ENCODE results near the gene MOK. TPM values are rescaled to one million over a fixed set of nuclear protein-coding genes. Genes with fewer than 3 reads are reported as not detected.
"Not testable (repeated sequence)": the region's sequence is repeated elsewhere in the genome, so short reads cannot be mapped to it uniquely, and the experiment has no call there.

Gene MOK, protein sequence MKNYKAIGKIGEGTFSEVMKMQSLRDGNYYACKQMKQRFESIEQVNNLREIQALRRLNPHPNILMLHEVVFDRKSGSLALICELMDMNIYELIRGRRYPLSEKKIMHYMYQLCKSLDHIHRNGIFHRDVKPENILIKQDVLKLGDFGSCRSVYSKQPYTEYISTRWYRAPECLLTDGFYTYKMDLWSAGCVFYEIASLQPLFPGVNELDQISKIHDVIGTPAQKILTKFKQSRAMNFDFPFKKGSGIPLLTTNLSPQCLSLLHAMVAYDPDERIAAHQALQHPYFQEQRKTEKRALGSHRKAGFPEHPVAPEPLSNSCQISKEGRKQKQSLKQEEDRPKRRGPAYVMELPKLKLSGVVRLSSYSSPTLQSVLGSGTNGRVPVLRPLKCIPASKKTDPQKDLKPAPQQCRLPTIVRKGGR
- total RNA-seq: 14.2 TPM

DNA sequence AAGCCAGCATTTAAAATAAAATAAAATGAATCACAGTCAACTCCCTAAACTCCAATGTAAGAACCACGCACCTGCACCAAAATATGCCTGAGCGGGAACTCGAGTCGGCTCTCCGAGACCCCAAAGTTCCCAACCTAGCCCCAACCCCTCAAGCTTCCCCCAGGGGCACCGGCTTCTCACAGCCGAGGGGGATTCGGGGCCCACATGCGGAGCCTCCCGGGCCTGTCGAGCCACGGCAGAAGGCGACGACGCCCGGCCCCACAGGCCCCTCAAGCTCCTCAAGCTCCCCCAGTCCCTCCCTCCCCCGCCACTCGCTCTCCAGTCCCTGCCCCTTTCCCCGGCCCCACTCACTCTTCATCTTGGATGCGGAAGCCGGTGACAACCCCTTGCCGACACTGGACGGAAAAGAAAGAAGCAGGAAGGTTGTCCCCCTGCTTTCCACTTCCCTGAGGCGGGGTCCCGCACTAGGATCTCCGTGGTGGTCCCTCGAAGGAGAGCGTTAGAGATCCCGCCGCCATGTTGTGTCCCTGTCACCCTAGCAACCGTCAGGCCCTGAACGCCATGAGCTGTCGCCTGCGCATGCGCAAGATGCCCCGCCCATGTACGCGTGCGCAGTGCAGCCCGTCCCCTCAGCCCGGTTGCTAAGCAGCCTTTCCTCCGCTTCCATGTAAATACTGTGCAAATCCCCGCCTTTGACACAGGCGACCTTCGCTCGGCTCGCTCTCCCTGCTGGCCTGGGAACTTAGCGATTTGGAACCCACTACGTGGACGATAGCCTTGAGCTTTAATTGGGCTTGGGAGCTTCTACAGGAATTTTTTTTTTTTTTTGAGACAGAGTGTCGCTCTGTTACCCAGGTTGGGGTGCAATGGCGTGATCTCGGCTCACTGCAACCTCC lies at the start of gene MOK:
Gene MOK (minus strand): TSS at position 554 of the 896 bp plus-strand sequence. CDS start 196 bp downstream, at position 358.
- Histone ChIP-seq H3K9me3 (no peaks in the 10 kb centered on the region), H3K4me1 (peaks cover 12% of the 10 kb centered on the region), H3K27me3 (no peaks in the 10 kb centered on the region), H3K4me3 (peak within 1 kb of the TSS; percentile 66 to 90), H3K36me3 (no peaks in the 10 kb centered on the region), H3K27ac (no peak within 1 kb of the TSS)
- TF ChIP-seq, protein P1, sequence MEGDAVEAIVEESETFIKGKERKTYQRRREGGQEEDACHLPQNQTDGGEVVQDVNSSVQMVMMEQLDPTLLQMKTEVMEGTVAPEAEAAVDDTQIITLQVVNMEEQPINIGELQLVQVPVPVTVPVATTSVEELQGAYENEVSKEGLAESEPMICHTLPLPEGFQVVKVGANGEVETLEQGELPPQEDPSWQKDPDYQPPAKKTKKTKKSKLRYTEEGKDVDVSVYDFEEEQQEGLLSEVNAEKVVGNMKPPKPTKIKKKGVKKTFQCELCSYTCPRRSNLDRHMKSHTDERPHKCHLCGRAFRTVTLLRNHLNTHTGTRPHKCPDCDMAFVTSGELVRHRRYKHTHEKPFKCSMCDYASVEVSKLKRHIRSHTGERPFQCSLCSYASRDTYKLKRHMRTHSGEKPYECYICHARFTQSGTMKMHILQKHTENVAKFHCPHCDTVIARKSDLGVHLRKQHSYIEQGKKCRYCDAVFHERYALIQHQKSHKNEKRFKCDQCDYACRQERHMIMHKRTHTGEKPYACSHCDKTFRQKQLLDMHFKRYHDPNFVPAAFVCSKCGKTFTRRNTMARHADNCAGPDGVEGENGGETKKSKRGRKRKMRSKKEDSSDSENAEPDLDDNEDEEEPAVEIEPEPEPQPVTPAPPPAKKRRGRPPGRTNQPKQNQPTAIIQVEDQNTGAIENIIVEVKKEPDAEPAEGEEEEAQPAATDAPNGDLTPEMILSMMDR (IDR thresholded peaks at IDR 0.05): peak in 1 of 3 experiments; percentile 16
- TF ChIP-seq POLR2A (IDR thresholded peaks at IDR 0.05) (no peak), POLR2AphosphoS5 (IDR thresholded peaks at IDR 0.05; ENCODE audit: insufficient read depth in 1 of 2, low read depth in 1 of 2) (peak; percentile 62 to 89)
- intact Hi-C loops (cut with DNase I): no loop called here
- peak in 1 of 2 donors; percentile 94 for DNase-seq (ENCODE audit: extremely low spot score in 2 of 2)

DNA sequence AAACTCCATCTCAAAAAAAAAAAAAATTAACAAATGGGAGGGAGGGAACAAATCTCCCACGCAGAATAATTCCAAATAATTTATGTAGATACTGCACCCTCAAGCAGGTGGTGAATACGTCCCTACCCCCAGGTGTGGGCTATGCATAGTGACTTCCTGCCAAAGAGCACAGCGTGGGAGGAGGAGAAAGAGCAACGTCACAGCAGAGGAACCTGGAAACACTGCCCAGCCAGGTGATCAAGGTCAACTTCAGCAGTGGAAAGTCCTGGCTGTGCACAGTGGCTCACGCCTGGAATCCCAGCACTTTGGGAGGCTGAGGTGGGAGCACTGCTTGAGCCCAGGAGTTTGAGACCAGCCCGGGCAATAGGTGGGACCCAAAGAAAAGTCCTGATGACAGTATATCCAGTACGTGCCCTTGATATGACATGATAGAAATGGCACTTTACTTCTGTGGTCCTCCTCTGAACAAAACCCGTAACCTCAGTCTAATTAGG lies 48.2 kb upstream of the MOK start:
- H3K9me3 ChIP-seq: no peaks in the 10 kb centered on the region
- TF ChIP-seq, protein P1 (IDR thresholded peaks at IDR 0.05): no peak
- TF ChIP-seq POLR2A (IDR thresholded peaks at IDR 0.05) (no peak), POLR2AphosphoS5 (IDR thresholded peaks at IDR 0.05; ENCODE audit: insufficient read depth in 1 of 2, low read depth in 1 of 2) (no peak)
- no peaks in the 10 kb centered on the region for H3K27me3 ChIP-seq
- intact Hi-C loops (cut with DNase I): no loop called here
- no peak overlapping the region for H3K27ac ChIP-seq
- peaks cover 0 to 76% of the 10 kb centered on the region in 2 donors for H3K36me3 ChIP-seq
- DNase-seq (ENCODE audit: extremely low spot score in 2 of 2): no peak
- H3K4me1 ChIP-seq: no peaks in the 10 kb centered on the region
- no peak overlapping the region for H3K4me3 ChIP-seq

DNA sequence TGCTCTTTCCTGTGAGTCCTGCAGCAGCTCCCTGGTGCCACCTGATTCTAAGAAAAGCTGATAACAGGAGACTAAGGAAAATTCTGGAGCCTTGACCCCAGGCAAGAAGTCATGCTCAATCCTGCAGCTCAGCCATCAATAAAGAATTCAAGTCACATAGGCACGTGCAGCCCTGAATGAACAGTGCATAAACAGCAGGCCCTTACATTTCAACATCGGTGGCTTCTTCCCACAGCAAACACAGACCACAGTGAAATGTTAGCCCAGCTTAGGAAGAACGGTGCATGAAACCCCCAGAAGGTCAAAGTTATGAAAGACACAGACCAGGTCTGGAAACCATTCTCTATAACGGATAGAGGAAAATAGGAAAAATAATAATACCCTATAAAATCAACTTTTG lies 47.2 kb upstream of the MOK start:
- Histone ChIP-seq H3K27me3 (no peaks in the 10 kb centered on the region), H3K4me1 (no peaks in the 10 kb centered on the region), H3K36me3 (peaks cover 0 to 73% of the 10 kb centered on the region in 2 donors), H3K9me3 (no peaks in the 10 kb centered on the region), H3K27ac (no peak overlapping the region), H3K4me3 (no peak overlapping the region)
- no peak for TF ChIP-seq POLR2A (IDR thresholded peaks at IDR 0.05)
- TF ChIP-seq, protein P1 (IDR thresholded peaks at IDR 0.05): no peak
- no peak for TF ChIP-seq POLR2AphosphoS5 (IDR thresholded peaks at IDR 0.05; ENCODE audit: insufficient read depth in 1 of 2, low read depth in 1 of 2)
- intact Hi-C loops (cut with DNase I): no loop called here
- no peak for DNase-seq (ENCODE audit: extremely low spot score in 2 of 2)

DNA sequence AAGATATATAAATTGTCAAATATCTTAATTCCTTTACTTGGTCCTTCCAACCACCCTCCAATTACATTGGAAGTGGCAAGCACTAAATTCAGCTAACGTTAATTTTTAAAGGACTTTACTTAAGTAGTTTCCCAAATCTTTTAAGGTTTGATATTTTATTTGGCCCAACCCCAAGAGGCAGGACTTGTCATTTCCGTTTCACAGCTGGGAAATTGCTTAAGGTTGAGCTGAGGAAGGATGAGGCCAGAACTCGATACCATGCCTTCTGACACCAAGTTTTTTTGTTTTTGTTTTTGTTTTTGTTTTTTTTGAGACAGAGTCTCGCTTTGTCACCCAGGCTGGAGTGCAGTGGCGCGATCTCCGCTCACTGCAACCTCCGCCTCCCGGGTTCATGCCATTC lies 46.6 kb upstream of the MOK start:
- DNase-seq (ENCODE audit: extremely low spot score in 2 of 2); H3K4me1 ChIP-seq; H3K9me3 ChIP-seq; intact Hi-C loops (cut with DNase I); H3K4me3 ChIP-seq; H3K27ac ChIP-seq; H3K27me3 ChIP-seq: not testable (repeated sequence)
- peaks cover 0 to 68% of the 10 kb centered on the region in 2 donors for H3K36me3 ChIP-seq

DNA sequence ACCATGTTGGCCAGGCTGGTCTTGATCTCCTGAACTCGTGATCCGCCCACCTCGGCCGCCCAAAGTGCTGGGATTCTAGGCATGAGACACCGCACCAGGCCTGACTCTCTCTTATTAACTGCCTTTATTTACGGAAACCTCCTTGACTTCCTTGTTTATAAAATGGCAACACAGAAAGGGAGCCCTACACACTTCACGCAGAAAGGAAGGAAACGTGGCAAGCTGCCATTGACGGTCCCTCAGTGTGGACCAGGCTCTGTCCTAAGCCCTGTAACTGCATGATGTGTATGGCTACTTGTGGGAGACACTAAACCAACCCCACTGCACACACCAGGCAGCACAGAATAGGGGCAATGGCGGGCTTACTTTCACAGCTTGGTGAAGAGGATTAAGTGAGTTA lies 46.1 kb upstream of the MOK start:
- intact Hi-C loops (cut with DNase I): no loop called here
- H3K27me3 ChIP-seq: no peaks in the 10 kb centered on the region
- no peak overlapping the region for H3K4me3 ChIP-seq
- no peaks in the 10 kb centered on the region for H3K9me3 ChIP-seq
- no peak for DNase-seq (ENCODE audit: extremely low spot score in 2 of 2)
- H3K36me3 ChIP-seq: peaks cover 0 to 71% of the 10 kb centered on the region in 2 donors
- no peak overlapping the region for H3K27ac ChIP-seq
- H3K4me1 ChIP-seq: no peaks in the 10 kb centered on the region
- TF ChIP-seq, protein P1 (IDR thresholded peaks at IDR 0.05): no peak
- TF ChIP-seq POLR2A (IDR thresholded peaks at IDR 0.05) (no peak), POLR2AphosphoS5 (IDR thresholded peaks at IDR 0.05; ENCODE audit: insufficient read depth in 1 of 2, low read depth in 1 of 2) (no peak)

All from vagina (tissue), 2 donors.